Measurements from ENCODE around the gene TIMM9.
A peak's percentile ranks its signal among the peaks of the same experiment; 100 is the strongest.
"Not testable (repeated sequence)": the region's sequence is repeated elsewhere in the genome, so short reads cannot be mapped to it uniquely, and the experiment has no call there.

TIMM9 gene

GRCh38 chr14:58397156-58397555 is 30.2 kb downstream of the TIMM9 start:
- no peak for DNase-seq

- DNase-seq: no peak
Observed at GRCh38 chr14:58395812-58396788, 31.2 kb downstream of the TIMM9 start, which contains the start of gene TOMM20L. TSS of gene TOMM20L (plus strand) at chr14:58395930. CDS start at chr14:58395958, 28 bp downstream.

- no peak for DNase-seq
Observed at GRCh38 chr14:58395562-58395811, 31.8 kb downstream of the TIMM9 start.

- DNase-seq: no peak
Observed at GRCh38 chr14:58390830-58391229, 36.5 kb downstream of the TIMM9 start.

- no peak for DNase-seq
Observed at GRCh38 chr14:58376791-58377190, 50.5 kb downstream of the TIMM9 start.

- DNase-seq: no peak
Observed at GRCh38 chr14:58368956-58369355, 58.4 kb downstream of the TIMM9 start.

GRCh38 chr14:58367296-58367695 is 60.0 kb downstream of the TIMM9 start:
- DNase-seq: no peak

GRCh38 chr14:58364316-58364715 is 63.0 kb downstream of the TIMM9 start:
- no peak for DNase-seq

- DNase-seq: peak; percentile 9
Observed at GRCh38 chr14:58362798-58363412, 64.4 kb downstream of the TIMM9 start.

- DNase-seq: not testable (repeated sequence)
Observed at GRCh38 chr14:58362272-58362671, 65.1 kb downstream of the TIMM9 start.

All from SHP77 treated with DMSO at 0.1 percent for 48 hours (cell line).